Fibroblast of skin of right quadriceps (primary cell): ENCODE measurements around the gene DPP10.
"Not testable (repeated sequence)": the region's sequence is repeated elsewhere in the genome, so short reads cannot be mapped to it uniquely, and the experiment has no call there.

Experiments
- DNase-seq: peaks from one replicate; pipeline ENCODE4 v3.0.0-alpha.2; 2013

The DPP10 gene

DNA sequence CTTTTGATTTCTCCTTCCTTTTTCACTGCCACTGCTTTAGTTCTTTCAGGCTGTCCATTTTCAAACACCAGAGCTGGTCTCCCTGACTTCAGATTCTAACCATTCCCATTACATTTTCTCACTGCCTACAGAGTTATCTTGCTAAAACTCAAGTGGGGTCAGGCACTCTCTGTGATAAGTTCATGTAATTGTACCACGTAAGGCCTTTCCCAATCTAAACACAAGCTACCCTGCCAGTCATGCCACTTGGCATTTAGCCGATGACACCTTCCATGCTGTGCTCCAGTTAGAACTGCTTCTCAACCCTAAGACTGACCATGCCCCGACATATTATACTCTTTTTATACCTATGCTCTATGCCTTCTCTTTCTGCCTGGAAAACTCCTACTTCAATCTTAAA lies 592.4 kb downstream of the DPP10 start:
- no peak for DNase-seq

DNA sequence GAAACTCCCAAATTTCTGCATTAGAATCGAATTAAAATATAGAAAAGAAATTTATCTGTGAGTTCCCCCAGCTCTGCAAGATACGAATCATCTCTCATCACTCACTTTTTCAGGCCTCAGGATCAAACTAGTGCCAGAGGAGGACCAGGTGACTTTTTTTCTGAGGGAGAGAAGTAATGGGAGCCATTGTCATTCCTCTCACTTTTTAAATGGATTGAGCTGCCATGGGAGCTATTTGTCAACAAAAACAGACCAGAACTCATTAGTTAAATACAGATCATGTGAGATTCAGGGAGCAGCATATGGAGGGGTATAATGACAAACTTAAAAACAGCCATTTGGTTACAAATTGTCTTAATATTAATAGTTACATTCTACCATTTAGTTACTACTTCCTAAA lies 594.4 kb downstream of the DPP10 start:
- DNase-seq: no peak

DNA sequence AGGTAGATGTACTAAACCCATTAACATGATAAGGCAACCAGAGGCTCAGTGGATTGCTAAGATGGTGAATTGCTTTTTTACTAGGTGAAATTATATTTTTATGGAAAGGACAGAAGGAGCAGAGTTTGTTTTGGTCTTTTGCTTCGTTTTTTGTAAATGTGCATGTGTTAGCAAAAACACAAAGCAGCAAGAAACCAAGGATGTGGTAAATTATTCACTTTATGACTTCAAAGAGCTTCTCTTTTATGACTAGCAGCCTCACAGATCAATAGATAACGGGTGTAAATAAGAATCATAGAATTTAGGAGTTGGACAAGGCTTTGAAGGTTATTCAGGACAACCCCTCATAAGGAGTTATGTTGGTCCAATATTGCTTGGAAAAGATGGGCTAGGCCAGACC lies 615.0 kb downstream of the DPP10 start:
- no peak for DNase-seq

DNA sequence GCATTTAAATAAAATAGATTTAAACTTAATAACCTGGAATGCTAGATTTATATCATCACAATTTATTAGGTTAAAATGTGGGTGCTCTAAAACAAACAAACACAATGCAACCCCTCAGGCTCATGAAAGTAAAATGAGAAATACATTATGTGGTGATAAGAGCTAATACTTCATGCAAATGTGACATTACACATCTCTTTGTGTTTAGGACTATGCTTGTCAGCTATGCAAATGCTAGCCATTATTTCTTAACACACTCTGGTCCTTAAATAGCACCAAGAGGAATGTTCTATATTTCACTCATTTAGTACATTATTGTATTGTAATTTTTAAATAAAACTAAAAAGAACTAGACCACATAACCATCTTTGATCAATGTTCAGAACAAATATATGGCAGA lies 627.6 kb downstream of the DPP10 start:
- no peak for DNase-seq

DNA sequence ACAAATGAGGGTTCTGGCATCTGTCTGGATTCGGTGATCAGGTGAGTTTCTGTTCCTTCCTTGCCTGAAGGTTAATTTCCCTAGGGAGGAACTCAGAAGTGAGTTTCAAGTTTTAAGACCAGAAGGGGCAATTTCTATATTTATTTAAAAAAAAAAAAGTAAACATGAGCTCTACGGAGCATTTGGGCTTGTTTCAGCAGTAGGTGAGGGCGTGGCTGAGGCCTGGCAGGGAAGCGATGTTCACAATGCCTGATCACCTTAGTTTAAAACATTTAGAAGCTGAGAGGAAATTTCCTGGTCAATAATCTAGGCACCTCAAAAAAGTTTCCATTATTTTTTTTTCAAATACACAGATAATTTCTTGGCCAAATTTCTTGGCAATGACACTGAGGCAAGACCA lies 629.1 kb downstream of the DPP10 start:
- no peak for DNase-seq

DNA sequence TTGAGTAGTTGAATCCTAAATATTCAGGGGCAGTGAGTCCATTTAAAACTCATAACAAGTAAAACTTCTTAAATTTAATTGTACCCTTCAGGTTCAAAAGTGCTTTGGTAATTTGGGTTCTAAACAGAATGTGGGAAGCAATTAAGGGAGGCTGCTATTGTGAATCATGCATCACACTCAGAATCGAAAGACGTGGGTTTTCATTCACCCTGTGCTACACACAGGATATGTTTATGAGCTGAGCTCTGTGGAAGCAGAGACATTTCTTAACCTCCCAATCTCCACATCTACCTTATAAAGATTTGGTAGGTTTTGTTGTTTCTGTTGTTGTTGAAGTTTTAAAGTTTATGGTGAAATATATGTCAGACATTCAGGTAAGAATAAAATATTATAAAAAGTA lies 633.4 kb downstream of the DPP10 start:
- no peak for DNase-seq

DNA sequence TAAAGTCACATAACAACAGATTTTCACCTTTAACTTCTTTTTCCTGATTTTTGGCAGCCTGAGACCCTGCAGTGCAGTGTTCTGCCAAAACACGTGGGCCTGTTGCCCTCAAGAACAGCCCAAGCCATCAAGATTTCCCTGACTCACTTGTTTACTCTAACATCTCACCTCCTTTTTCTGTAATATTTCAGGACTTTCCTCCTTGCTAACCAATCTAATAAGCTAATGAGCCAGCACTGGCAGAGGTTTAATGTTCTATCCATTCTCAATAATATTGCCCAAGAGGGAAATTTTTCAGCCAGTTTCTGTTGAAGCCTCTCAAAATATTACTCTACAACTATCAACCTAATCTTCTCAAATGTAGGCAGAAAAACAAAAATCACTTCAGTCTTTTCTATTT lies 635.2 kb downstream of the DPP10 start:
- DNase-seq: no peak

DNA sequence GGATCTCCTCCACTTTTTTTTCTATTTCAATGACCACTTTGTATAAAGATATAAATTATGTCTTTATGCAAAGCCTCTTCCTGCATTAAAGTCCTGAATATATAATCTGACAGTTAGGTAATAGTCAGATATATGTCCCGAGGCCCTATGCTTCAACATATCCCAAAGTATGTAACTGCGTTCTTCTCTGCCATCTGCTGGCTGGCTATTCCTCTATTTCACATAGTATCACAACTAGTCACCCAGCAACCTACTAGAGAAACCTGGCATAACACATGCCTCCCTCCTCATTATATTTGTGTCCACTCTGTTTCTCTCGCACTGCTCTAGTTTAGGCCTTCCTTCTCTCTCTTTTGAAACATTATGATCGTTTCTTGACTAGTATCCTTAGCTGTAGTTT lies 640.8 kb downstream of the DPP10 start:
- DNase-seq: no peak

DNA sequence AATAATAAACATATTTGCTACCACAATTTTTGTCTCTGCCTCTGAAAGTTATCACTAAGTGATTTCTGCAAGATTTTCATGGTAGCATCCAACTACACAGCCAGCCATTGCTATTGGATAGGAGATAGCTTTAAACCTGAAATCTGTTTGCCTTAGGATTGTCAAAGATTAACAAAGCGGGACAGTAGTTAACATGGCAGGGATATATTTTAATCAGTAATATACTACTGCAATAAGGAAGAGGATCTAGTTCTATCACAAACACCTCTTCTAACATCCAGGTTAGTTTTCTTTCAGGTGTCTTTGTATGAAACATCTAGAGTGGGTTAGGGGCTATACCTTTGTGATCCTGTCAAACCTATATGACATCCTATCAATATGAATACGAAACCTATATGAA lies 641.3 kb downstream of the DPP10 start:
- DNase-seq: no peak

DNA sequence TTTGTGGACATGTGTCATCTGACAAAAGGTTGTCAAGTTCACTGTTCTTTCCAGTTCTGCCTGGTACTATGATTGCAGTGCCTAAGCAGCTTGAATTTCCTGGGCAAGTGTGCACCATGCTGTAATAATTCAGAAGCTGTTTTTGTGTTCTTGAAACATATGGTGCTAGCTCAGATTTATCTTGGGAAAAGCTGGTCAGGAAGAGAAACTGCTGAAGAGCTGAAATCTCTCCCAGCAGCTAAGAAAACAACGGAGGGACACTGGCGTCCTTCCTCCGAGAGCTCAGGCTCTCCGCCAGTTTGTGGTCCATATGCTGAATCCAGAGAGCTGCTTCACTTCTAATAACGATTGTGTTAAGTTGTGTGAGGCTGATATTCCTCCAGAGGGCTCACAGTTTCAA lies 642.0 kb downstream of the DPP10 start:
- no peak for DNase-seq

DNA sequence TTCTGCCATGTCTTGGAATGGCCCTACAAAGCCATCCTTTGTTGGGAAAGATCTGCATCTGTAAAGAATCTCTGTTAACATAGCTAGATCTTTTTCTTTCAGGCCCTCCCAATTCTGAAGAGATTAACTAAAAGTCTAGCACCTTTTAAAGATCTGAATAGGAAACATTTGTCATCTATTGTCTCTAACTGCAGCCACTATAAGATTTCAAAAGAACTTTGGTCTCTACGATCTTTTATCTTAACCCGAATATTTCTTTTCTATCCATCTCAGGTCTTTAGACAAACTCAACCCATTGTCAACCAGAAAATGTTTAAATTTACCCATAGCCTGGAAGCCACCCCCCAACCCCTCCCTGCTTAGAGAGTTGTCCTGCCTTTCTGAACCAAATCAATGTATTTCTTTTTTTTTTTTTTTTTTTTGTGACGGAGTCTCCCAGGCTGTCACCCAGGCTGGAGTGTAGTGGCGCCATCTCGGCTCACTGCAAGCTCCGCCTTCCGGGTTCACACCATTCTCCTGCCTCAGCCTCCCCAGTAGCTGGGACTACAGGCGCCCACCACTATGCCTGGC lies 643.7 kb downstream of the DPP10 start:
- not testable (repeated sequence) for DNase-seq

DNA sequence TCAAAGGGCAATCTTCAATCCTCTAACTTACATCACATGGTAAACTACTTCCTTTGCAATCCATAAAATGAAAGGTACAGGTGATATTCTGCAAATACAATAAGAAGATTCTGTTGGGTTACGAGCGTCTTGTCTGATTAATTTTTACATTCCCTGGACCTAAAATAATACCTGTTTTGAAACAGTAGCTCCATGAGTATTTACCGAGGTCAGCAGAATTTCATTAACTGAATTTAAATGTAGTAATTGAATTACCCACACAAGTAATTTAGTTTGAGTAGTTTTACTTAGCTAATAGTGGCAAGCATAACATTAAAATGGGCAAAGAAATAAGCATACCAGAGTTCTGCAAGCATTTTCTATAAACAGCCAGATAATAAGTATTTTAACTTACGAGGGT lies 652.0 kb downstream of the DPP10 start:
- DNase-seq: no peak

DNA sequence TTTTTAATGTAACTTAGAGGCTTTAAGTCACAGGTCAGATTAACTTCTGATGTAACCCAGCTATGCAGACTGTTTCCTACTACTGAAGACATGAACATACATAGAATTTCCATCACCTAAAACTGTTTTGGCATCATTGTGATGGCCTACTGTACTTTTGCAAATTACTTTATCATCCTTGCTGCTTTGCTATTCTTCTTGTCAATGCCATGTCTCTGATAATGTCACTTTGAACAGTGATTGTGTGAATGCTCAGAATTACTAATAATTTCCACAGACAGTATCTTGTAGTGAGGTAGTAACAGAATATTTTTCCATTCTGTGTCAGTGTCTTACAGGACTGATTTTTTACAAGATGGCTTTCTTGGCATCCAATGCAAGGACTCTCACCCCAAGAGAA lies 663.5 kb downstream of the DPP10 start:
- DNase-seq: no peak

DNA sequence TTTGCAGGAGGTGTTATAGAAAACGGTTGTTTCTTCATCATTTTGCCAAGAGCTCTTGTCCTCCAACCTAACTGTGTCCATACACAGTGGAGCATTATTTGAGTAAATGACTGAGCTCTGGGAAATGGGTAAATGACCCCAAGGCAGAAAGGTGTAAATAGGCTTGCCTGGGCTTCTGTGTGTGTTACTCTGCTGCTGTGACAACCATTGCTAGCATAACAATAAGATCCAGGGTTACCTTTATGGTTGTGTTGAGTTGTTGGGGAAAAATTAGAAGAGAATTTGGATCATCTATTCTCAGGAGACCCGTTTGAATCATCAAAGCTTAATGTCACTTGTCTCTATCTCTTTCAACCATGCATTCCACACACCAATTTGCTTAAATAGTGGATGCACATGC lies 672.7 kb downstream of the DPP10 start:
- no peak for DNase-seq

DNA sequence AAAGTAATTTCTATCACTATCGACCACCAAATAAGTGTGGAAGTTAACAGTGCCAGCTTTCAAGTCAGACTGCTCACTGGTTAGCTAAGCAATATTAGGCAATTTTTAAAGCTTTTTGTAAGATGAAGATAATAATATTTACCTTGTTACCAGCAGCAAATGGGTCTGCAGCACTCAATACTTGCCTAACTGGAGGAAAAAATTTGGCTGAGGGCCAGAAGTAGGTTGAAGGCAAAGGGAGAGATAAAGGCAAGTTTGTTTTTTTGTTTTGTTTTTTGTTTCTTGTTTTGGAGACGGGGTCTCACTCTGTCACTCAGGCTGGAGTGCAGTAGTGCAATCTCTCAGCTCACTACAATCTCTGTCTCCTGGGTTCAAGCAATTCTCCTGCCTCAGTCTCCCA lies 675.9 kb downstream of the DPP10 start:
- no peak for DNase-seq

DNA sequence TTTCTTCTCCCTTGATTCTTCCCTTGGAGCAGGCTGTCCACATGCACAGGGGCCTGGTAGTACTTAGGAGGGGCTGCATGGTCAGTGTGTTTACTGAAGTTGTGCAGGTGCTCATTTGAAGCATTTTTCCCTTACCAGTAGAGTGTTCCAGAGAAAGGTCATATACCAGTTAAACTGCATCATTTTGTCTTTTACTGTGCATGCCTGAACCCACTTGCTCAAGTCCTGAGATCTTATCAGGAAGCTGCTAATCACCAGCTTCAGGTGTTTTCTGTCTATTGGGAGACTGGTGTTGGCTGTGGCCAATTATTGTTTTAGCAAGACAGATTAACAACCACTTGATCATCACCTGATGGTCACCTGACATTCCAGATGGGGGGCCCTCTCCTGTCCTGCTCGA lies 676.6 kb downstream of the DPP10 start:
- no peak for DNase-seq

DNA sequence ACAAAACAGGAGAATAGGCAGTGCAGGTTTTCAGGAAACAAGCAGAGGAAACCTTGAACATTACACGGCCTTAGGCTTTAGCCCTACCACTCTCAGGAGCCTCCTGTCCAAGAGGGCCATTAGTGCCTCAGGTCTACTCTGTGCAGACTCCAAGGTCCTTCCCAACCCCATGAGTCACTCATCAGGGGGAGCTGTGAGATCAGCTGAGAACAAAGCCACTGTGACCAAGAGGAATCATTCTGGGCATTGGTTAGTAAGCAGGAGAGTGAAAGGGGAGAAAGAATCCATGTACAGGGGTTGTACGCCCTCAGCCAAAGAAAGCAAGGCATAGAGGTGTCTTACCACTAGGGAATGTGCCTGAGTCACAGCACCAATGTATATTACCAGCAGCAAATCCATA lies 680.3 kb downstream of the DPP10 start:
- no peak for DNase-seq

DNA sequence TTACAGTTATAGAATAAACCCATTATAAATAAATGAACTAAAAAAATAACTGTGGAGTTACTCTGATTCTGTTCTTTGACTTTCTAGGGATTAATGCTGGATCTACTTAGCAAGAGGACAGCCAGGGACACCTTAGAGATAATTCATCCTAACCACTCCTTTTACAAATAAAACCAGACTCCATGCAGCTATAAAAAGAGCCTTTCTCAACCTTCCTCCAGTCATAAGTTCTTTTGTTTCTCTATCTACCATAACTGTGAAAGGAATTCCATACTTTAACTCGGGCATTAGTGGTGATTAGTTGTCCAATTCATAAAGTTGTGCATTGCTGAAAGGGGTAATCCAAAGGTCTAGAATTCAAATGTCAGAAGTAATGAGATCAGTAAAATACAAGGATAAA lies 682.4 kb downstream of the DPP10 start:
- no peak for DNase-seq

DNA sequence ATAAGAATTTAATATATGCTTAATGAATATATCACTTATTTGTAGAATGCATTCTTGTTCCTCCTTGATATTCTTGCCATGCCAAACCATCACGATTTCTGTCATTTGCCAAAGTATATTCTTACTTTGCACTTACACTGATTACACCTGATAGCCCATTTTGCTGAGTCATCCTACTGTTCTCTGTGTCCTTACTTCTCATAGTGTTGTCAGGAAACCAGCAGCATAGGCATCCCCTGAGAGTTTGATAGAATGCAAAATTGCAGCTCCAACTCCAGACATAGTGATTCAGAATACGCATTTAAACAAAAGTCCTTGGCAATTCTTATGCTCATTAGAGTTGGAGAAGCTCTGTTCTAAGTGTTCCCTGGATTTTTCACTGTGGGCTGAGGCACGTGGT lies 687.1 kb downstream of the DPP10 start:
- DNase-seq: no peak

DNA sequence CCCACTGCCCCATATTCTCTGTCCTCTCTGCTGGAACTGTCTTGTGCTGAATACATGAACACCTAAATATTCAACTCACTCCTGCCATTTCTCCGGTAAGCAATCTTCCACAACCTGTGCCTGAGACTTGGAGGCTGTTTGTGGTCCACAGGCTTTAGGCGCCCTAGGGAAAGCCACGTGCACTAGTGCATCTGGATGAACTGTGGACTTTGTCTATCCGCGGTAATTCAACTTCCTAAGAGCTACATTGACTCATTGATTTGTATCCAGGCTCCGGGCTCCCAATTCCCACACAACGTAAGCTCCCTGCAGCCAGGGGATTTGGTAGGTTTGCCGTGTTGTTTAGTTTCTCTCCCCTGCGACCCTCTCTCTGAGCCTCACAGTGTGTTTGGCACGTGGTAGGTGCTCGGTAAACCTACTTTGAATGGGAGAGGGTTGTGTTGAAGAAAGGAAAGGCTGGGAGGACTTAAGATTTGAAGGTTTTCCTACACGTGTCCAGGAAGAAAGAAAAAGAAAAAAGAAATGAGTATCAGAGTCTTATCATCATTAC lies 718.2 kb downstream of the DPP10 start:
- DNase-seq: no peak

DNA sequence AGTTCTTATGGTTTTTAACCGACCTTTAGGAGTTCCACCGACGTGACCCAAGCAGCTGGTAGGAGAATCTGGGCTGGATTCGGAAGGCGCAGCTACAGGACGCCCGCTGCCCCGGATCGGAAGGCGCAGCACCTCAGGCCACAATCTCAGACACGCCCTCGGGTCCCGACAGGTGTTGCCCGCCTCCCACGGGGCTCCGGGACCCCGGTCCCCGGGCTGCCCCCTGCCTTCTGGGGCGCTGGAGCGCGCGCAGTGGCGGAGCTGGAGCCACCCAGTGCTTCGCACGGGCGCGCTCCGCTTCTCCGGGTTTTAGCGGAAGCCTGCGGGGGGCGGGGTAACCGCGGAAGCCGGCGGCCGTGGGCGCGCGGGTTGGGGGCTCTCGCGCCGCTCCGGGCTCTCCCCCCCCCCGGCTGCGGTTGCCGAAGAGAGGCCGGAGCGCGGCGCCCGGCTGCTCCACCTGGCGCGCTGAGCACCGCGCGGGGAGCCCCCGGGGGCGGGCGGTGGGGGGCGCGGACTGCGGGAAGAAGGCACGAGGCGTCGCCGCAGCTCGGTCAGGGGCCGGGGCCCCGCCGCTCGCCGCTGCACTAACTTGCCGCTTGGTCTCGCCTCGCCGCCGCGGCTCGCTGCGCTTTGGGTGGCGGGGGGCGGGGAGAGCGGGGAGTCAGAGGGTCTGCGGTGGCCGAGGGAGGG lies 718.8 kb downstream of the DPP10 start:
- DNase-seq: no peak

DNA sequence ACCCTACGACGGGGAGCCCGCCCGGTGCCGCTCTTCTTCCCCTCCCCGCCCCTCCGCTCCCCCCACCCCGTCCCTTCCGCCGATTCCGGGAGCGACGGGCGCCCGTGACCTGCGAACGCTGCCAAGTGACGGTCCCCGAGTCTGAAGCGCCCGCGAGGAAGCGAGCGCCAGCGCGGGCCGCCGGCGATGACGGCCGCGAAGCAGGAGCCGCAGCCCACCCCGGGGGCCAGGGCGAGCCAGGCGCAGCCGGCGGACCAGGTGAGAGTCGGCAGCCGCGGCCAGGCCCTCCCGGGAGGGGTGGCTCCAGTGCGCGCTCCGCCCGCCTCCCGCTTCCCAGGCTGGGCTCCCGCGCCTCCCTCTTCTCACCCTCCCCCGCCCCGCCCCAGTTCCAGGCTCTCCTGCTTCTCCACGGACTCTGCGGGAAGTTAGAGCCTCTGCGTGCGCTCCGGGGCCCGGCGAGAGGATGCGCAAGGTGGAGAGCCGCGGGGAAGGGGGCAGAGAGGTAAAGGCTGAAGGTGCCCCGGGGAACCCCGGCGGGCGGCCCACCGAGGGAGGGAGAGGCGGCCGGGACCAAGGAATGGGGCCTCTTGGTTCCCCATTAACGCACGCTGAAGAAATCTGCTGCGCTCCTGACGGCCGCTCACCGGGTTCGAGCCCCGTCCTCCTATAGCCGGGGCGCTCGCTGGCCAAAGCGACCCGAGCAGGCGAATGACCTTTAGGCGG lies 719.5 kb downstream of the DPP10 start:
- DNase-seq: no peak

DNA sequence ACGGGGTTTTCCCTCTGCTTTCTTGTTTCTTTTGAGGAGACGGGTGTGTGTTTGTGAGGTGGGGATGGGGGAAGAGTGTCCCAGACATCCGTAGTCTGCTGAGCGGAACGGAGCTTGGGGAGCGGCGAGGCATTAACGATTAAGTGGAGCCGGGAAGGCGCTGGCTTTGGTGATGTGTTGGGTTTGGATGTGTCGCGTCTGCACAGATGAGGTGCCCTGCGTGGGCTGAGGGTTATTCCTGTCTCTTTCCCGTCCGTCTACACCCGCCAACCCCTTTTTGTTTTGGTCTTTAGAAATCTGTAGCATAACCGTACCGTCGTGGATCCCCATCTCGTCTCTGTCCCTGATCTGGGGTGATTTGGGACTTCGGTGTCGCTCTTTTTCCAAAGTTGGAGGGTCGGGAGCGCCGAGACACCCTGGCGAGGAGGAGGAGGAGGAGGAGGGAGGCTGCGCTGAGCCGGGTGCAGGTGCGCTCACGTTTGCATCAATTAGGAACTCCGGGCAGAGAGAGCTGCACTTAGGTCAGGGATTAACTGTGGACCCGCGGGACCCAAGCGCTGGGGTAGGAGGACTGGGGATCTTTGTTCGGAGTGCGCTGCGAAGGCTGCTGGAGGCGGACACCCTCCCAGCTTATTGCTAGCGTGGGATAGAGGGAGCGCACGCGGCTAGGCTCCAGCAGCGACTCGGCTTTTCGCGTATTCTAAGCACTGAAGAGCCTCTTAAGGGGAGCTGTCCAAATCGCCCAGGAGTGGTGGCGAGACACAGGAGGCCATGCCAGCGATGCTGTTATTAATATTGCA lies 720.3 kb downstream of the DPP10 start:
- DNase-seq: no peak

DNA sequence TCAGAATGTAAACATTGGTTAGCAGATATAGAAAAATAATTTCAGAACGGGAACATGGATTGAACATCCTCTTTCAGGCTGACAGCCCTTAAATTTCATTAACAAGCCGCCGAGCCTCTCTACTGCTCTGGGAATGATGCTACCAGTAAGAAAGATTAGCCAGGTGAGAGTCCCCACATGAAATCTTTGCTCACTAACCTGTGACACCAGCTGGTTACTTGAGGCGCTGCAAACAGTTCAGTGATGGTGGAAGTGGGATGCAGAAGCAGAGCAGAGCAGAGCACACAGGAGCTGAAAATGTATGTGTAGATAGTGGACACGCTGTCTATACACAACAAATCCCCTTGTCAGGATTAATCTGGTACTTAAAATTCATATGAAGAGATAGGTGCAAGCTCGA lies 721.1 kb downstream of the DPP10 start:
- no peak for DNase-seq
